UCSD-AML1 (cell line): ENCODE measurements around the gene CABP7.
A peak's percentile ranks its signal among the peaks of the same experiment; 100 is the strongest.

ENCODE experiments used
- DNase-seq: peaks from one replicate; lab custom pipeline; 2025; ENCODE audit not compliant: unreplicated experiment; lab: John Stamatoyannopoulos, UW

Gene CABP7

GRCh38 chr22:29719899-29720645, at the start of gene CABP7:
Gene CABP7 (plus strand): TSS chr22:29720003. CDS start chr22:29720425, 422 bp downstream.
- no peak for DNase-seq

- no peak for DNase-seq
Measured at GRCh38 chr22:29670626-29671025, 49.2 kb upstream of the CABP7 start.

DNA sequence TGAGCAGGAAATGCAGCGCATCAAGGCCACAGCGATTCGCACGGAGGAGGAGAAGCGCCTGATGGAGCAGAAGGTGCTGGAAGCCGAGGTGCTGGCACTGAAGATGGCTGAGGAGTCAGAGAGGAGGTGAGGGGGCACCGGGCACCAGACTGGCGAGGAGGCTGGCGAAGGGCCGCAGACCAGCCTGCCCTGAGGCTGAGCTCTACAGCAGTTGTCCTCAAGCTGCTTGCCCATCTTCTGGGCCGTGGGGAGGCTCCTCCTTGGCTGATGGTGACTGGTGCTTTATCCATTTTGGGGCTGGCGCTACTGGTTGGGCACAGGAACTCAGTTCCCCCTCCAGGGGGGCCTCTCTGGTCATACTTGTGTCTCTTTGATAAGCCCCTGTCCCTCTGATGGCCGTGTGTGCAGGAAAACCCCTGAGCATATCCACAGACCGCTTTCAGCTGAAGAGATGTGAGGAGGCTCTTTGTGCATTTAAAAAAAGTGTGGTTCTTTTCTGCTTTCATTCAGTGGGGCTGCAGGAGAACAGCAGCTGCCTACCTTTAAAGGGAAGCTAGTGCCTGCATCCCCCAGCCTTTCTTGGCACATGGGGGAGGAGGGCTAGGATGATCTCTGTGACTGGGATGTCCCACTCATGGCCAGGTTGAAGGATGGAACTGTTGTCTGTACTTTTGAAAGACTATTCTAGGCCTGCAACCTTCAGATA, 46.3 kb upstream of the CABP7 start:
- no peak for DNase-seq

GRCh38 chr22:29674121-29674520, 45.7 kb upstream of the CABP7 start:
- DNase-seq = no peak

GRCh38 chr22:29679316-29679715, 40.5 kb upstream of the CABP7 start:
- DNase-seq = no peak

- DNase-seq = no peak
Measured at GRCh38 chr22:29683536-29683935, 36.3 kb upstream of the CABP7 start.

GRCh38 chr22:29684244-29684643, 35.6 kb upstream of the CABP7 start:
- DNase-seq = no peak

GRCh38 chr22:29689206-29689879, 30.5 kb upstream of the CABP7 start:
- DNase-seq = no peak

DNA sequence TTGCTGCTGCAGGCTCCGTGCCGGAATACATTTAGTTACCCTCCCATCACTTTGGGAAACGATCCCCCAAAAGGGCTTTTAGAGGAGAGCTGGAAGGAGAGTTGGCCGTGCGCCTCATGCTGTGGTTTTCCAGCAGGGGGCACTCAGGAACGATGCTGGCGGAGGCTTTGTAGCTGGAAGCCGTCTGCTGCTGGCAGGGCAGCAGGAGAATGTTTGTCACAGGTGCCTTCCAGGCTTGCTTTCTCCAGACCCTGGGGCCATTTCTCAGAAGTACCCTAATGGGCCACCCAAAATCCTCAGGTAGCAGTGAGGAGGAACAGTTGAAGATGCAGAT, 30.0 kb upstream of the CABP7 start:
- peak; percentile 28 for DNase-seq

GRCh38 chr22:29690476-29690875, 29.3 kb upstream of the CABP7 start:
- no peak for DNase-seq

- no peak for DNase-seq
Measured at GRCh38 chr22:29691636-29692326, 28.0 kb upstream of the CABP7 start.

GRCh38 chr22:29692327-29692640, 27.5 kb upstream of the CABP7 start:
- no peak for DNase-seq

DNA sequence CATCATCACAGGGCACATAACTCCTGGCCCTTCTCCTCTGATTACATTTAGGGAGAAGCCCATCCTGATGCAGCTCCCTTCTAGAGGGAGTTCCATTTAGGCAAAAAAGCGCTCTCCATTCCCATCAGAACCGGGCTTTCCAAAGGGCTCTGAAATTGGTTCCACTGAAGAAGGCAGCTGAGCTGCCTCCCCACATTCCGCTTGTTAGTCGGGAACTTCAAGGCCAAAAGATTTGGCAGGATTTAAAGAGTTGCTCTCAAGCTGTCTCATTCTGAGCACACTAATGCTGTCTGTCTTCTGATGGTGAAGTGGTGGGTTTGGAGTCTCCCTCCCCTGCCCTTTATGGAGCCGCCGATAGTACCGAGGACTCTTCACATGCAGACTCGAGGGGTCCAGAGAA, 26.6 kb upstream of the CABP7 start:
- DNase-seq = no peak

DNA sequence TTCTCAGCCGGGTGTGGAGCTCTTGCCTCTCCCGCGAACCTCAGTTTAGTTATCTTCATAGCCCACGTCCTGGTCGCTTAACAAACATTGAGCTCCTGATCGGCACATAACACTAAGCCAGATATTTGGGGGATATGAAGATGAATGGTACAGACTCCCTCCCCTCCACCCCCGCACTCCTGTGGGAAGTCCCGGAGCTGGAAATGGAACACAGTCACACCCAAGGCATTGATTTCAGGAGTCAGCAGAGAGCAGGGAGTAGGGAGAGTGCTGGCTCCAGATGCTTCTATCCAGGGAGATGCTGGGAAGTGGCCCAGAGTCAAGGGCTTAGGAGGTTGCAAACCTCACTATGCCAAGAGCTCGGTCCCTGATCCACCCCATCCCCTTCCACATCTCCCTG, 26.1 kb upstream of the CABP7 start:
- no peak for DNase-seq

GRCh38 chr22:29695129-29695926, 24.5 kb upstream of the CABP7 start:
- no peak for DNase-seq

GRCh38 chr22:29697853-29698598, 21.8 kb upstream of the CABP7 start:
- DNase-seq = no peak

GRCh38 chr22:29700206-29700899, 19.4 kb upstream of the CABP7 start:
- DNase-seq = no peak

GRCh38 chr22:29700900-29701154, 19.0 kb upstream of the CABP7 start:
- no peak for DNase-seq

DNA sequence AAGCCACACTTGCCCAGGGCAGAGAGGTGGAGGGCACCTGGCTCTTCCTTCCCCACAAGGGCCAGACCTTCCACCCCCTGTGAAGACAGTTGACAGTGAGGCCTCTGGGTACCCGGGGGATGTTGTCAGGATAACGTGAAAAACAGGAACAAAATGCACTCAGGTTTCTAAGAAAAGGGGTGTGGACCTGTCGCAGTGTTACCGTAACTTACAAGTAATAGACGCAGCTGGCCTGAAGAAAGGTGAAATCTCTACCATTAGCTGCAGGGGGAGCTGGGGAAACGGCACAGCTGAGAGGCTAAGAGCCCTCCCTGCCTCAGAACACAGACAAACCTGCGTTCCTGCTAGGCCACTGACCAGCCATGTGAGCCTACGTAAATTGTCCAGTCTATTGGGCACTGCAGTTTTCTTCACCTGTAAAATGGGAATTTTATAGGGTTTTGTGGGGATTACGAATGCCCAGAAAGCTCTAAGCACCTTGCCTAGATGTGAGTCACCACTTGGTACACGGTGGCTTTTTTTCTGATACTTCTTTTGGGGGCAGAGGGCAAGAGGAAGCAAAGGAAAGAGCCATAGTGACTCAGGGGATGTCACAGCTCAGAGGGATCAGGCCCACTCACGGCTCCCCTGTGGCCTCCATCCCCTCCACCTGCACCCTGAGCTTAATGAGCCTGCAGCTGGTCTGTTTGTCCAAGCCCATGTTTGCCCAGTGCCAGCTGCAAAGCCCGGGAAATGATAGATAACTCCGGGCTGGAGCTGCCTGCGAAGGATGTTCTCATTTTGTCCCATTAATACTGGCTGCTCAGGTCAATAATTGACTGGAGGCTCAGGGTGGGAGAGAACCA, 18.4 kb upstream of the CABP7 start:
- no peak for DNase-seq
